Measurements from ENCODE around the gene DNAAF8. TPM values are rescaled to one million over a fixed set of nuclear protein-coding genes. Genes with fewer than 3 reads are reported as not detected.
A peak's percentile ranks its signal among the peaks of the same experiment; 100 is the strongest.

Gene DNAAF8
- total RNA-seq, 2 donors from 2014 or later: 0.61 to 0.69 TPM

DNA sequence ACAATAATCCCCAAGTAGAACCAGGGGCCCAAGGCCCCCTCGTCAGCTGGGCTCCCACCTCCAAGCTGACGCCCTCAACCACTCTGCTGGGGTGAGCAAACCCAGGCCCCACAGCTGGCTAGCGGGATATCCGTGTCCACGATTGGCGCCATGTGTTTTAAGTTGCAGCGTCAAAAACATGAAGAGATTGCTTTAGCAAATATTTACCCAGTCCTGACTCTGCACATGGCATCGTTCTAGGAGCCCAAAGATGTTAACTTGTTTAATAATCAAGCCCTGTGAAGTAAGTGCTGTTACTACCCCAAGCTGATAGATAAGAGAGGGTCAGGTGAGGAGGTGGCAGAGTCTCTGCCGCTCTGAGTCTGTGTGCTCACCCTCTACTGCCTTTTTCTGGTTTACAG is 54.2 kb downstream of the DNAAF8 start:
- no peak for DNase-seq
- no peaks in the 10 kb centered on the region for H3K36me3 ChIP-seq
- H3K9ac ChIP-seq (ENCODE audit: low read depth in 2 of 2, low read length in 2 of 2): no peak overlapping the region
- intact Hi-C loops (cut with DNase I): no loop called here
- H3K4me1 ChIP-seq: no peaks in the 10 kb centered on the region
- H3K27me3 ChIP-seq: no peaks in the 10 kb centered on the region
- no peak overlapping the region for H3K27ac ChIP-seq
- no peak overlapping the region for H3K4me3 ChIP-seq
- TF ChIP-seq, protein P1, sequence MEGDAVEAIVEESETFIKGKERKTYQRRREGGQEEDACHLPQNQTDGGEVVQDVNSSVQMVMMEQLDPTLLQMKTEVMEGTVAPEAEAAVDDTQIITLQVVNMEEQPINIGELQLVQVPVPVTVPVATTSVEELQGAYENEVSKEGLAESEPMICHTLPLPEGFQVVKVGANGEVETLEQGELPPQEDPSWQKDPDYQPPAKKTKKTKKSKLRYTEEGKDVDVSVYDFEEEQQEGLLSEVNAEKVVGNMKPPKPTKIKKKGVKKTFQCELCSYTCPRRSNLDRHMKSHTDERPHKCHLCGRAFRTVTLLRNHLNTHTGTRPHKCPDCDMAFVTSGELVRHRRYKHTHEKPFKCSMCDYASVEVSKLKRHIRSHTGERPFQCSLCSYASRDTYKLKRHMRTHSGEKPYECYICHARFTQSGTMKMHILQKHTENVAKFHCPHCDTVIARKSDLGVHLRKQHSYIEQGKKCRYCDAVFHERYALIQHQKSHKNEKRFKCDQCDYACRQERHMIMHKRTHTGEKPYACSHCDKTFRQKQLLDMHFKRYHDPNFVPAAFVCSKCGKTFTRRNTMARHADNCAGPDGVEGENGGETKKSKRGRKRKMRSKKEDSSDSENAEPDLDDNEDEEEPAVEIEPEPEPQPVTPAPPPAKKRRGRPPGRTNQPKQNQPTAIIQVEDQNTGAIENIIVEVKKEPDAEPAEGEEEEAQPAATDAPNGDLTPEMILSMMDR (IDR thresholded peaks at IDR 0.05): no peak
- H3K9me3 ChIP-seq: no peaks in the 10 kb centered on the region

DNA sequence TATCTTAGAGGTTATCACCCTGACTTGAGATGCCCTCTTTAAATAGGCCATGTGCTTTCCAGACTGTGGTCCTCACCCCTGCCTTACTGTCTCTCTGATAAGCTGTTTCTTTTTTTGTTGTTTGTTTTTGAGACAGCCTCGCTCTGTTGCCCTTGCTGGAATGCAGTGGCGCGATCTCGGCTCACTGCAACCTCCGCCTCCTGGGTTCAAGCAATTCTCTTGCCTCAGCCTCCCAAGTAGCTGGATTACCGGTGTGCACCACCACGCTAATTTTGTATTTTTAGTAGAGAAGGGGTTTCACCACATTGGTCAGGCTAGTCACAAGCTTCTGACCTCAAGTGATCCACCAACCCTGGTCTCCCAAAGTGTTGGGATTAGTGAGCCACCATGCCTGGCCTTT is 54.6 kb downstream of the DNAAF8 start:
- Histone ChIP-seq H3K27me3 (no peaks in the 10 kb centered on the region), H3K36me3 (no peaks in the 10 kb centered on the region), H3K9me3 (no peaks in the 10 kb centered on the region), H3K4me3 (no peak overlapping the region), H3K27ac (no peak overlapping the region), H3K4me1 (no peaks in the 10 kb centered on the region), H3K9ac (ENCODE audit: low read depth in 2 of 2, low read length in 2 of 2) (no peak overlapping the region)
- TF ChIP-seq, protein P1 (IDR thresholded peaks at IDR 0.05): no peak
- intact Hi-C loops (cut with DNase I): no loop called here
- no peak for DNase-seq

DNA sequence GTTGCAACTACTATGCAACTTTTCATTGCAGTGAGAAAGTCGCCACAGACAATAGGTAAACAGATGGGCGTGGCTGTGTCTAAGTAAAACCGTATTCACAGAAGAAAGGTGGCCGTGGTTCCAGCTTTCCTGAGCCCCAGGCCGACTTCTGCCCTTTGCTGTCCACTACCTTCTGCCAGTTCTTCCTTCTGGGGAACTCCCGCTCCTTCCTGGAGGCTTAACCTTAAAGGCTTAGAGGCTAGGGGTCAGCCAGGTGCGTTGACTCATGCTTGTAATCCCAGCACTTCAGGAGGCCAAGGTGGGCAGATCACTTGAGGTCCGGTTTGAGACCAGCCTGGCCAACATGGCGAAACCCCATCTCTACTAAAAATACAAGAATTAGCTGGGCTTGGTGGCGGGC is 55.9 kb downstream of the DNAAF8 start:
- Histone ChIP-seq H3K4me1 (no peaks in the 10 kb centered on the region), H3K9ac (ENCODE audit: low read depth in 2 of 2, low read length in 2 of 2) (peak overlapping the region in 1 of 2 donors; percentile 19), H3K27ac (no peak overlapping the region), H3K9me3 (no peaks in the 10 kb centered on the region), H3K36me3 (no peaks in the 10 kb centered on the region), H3K27me3 (no peaks in the 10 kb centered on the region), H3K4me3 (no peak overlapping the region)
- TF ChIP-seq, protein P1 (IDR thresholded peaks at IDR 0.05): no peak
- no peak for DNase-seq
- intact Hi-C loops (cut with DNase I): no loop called here

DNA sequence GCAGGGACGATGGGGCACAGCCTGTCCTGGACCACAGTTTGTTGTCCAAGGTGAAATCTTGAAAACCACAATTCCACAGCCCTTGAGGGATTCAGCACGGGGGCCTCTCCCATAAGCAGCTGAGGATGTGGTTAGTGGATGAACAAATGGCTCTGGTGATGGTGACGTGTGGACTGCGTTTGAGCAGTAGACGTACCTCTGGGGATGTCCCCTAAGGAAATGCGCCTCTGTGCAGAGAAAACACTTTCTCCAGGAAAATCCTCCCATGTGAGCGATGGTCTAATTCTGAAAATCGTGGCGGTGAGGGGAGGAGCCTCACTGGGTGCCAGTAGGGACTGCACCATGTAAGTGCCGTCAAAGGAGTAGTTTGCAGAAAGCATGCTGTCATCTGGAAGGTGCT is 56.5 kb downstream of the DNAAF8 start:
- Histone ChIP-seq H3K27me3 (no peaks in the 10 kb centered on the region), H3K36me3 (no peaks in the 10 kb centered on the region), H3K27ac (no peak overlapping the region), H3K9ac (ENCODE audit: low read depth in 2 of 2, low read length in 2 of 2) (no peak overlapping the region), H3K9me3 (no peaks in the 10 kb centered on the region), H3K4me1 (no peaks in the 10 kb centered on the region), H3K4me3 (no peak overlapping the region)
- intact Hi-C loops (cut with DNase I): no loop called here
- DNase-seq: no peak
- TF ChIP-seq, protein P1 (IDR thresholded peaks at IDR 0.05): no peak

DNA sequence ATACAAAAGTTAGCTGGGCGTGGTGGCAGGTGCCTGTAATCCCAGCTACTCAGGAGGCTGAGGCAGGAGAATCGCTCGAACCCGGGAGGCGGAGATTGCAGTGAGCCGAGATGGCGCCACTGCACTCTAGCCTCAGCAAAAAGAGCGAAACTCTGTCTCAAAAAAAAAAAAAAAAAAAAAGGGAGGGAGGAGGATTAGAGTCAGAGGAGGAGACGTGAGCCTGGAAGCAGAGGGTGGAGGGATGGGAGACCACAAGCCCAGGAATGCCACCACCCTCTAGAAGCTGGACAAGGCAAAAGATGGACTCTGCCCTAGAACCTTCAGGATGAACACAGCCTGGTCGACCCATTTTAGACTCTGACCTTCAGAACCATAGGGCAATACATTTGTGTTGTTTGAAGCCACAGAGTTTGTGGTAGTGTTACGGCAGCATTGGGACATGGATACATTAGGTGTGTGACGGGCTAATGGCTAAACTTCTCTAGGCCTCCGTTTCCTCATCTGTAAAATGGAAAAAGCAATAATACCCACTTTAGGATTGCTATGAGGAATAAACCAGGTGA is 58.7 kb downstream of the DNAAF8 start:
- intact Hi-C loops (cut with DNase I): no loop called here
- H3K27ac ChIP-seq: no peak overlapping the region
- no peak for DNase-seq
- TF ChIP-seq, protein P1 (IDR thresholded peaks at IDR 0.05): no peak
- no peaks in the 10 kb centered on the region for H3K36me3 ChIP-seq
- no peaks in the 10 kb centered on the region for H3K27me3 ChIP-seq
- H3K9me3 ChIP-seq: no peaks in the 10 kb centered on the region
- H3K4me3 ChIP-seq: no peak overlapping the region
- H3K9ac ChIP-seq (ENCODE audit: low read depth in 2 of 2, low read length in 2 of 2): no peak overlapping the region
- no peaks in the 10 kb centered on the region for H3K4me1 ChIP-seq

Data from colonic mucosa (tissue), 4 donors.